Adrenal gland (tissue), 12 donors: ENCODE data around the gene GEMIN2. TPM values are rescaled to one million over a fixed set of nuclear protein-coding genes. Genes with fewer than 3 reads are reported as not detected.
"Not testable (repeated sequence)": the region's sequence is repeated elsewhere in the genome, so short reads cannot be mapped to it uniquely, and the experiment has no call there.

Experiments used
- DNase-seq, 7 donors: peaks; one replicate each; pipeline ENCODE4 v3.0.0-alpha.2; 2019 to 2020
- H3K27ac ChIP-seq, 5 donors: fragments of 200-600 bp; sonication (generic) in 4 of 5; 1 replicate in 3 of 5; 2 replicates in 2 of 5; pipeline versions ENCODE4 v1.5.1 to v1.8.0; 2016 to 2020; ENCODE audit warnings: mild to moderate bottlenecking in 1 of 5
- H3K27me3 ChIP-seq: fragments of 200-600 bp; 2 replicates; pipeline ENCODE4 v1.8.0; 2021
- H3K36me3 ChIP-seq, 2 donors: fragments of 200-600 bp; replicated peaks in 1 of 2; 1 replicate in 1 of 2; 2 replicates in 1 of 2; pipeline versions ENCODE4 v1.5.1 to v1.8.0; 2018 to 2022
- H3K4me1 ChIP-seq, 2 donors: fragments of 200-600 bp; replicated peaks in 1 of 2; 1 replicate in 1 of 2; 2 replicates in 1 of 2; pipeline versions ENCODE4 v1.5.1 to v1.8.0; 2018 to 2021
- H3K4me3 ChIP-seq, 4 donors: fragments of 200-600 bp; sonication (generic) in 3 of 4; one replicate each; pipeline ENCODE4 v1.5.1; 2016 to 2018
- H3K9me3 ChIP-seq, 3 donors: fragments of 200-600 bp; sonication (generic) in 1 of 3; replicated peaks in 1 of 3; 1 replicate in 2 of 3; 2 replicates in 1 of 3; pipeline versions ENCODE4 v1.5.1 to v1.8.0; 2016 to 2021
- POLR2A ChIP-seq, 2 donors: fragments of 450-650 bp; IDR thresholded peaks; one replicate each; pipeline ENCODE4 v1.6.1; 2017; ENCODE audit warnings: antibody characterized with exemption in 2 of 2, mild to moderate bottlenecking in 2 of 2, moderate library complexity in 1 of 2
- whole genome bisulfite sequencing, 4 donors: extraction: QIAGEN DNeasy Blood & Tissue Kit in 2 of 4; methylation state at CpG; one replicate each; pipeline versions ENCODE4 v1.1.5 to v1.1.7; 2013 to 2017; 5-methylcytosine and 5-hydroxymethylcytosine counted together
- intact Hi-C, 2 donors: fragments of 100-400 bp; cut with DNase I; formaldehyde crosslinking; loops; one replicate each; pipeline versions ENCODE4 v1.14.1 to v1.15.0; 2022 to 2023
- polyA plus RNA-seq, 3 donors: library from polyadenylated mRNA; stranded (reverse); fragments of 200-250 nt in 2 of 3; fragments of 350-450 nt in 1 of 3; fragmentation: Illumina TruSeq in 1 of 3; extraction: RNeasy Lipid Tissue Mini Kit (QIAGEN cat#74804) in 1 of 3; gene quantifications; one replicate each; pipeline ENCODE4 v1.2.3, GENCODE V29; 2013 to 2014
- small RNA-seq, 2 donors: library from RNA; depleted of rRNA; stranded (forward); fragments of <200 nt; gene quantifications; one replicate each; pipeline ENCODE3, GENCODE V24; 2016
- total RNA-seq, 9 donors: library from RNA; depleted of rRNA in 4 of 9; stranded (reverse); fragments of >200 nt in 4 of 9; fragments of 120-200 nt in 1 of 9; fragmentation: NEBNext Ultra II Directional in 1 of 9; extraction: Animal tissue kit (Norgen Biotek cat#: 25700) in 1 of 9; gene quantifications; one replicate each; pipeline versions ENCODE4 v1.1.0 to v1.2.4, GENCODE V29; 2013 to 2023
- TF ChIP-seq, protein P1 (sequence below), 6 experiments: fragments of 450-650 bp in 4 of 6; fragments of 200-600 bp in 2 of 6; sonication (generic) in 1 of 6; IDR thresholded peaks; 1 replicate in 5 of 6; 2 replicates in 1 of 6; pipeline versions ENCODE4 v1.5.1 to v1.8.0; 2016 to 2021; ENCODE audit warnings: antibody characterized with exemption in 6 of 6, mild to moderate bottlenecking in 2 of 6, moderate library complexity in 1 of 6
- donor health status: healthy with polysubstance abuse.
- donor health status: Bipolar disorder and iron deficiency.
- donor health status: DM: yes; HTN: yes; CAD: no.
- donor health status: DM: no; HTN: no; CAD: no.
- donor health status: DM: no; HTN: no; CAD: no.
- donor health status: DM: yes; HTN: yes; CAD: no.

The GEMIN2 gene
- total and polyA plus RNA-seq, 12 donors: 1.1 to 21.2 (median 10.1) TPM

DNA sequence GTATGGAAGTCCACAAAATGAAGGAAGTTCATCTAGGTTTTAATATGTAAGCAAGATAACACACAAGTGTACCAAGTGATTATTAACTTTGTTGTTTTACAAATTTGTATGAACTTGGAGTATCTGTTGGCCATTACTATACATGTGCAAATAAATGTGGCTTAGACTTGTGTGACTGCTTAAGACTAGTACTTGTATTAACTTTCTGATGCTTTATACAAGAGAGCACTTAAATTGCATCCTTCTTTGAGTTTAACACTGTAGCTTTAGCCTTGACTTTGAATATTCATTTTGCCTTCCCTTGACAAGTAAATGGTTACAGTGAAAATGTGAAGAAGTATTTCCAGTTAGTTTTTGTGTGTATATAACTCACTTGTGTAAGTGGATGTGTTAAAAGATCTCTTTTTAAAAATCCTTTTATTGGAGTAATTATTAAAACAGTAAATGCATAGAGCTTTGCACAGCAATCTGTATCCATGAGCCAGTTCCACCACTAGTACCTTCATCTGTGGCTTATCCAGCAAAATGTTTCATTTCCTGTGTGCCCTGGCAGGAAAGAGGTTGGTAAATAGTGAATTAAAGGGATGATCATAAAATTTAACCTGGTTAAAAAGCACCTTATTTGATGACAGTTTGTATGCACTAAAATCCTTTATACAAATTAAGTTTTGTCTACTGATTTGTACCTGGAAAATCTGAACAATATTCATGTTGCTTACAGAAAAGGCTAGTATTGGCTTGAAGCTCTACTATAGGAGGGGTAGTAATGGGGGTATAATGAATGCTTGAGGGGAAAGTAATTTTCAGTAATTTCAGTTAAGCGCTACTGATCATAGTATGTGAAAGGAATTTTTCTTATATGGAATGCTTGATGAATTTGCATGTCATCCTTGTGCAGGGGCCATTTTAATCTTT, 68.9 kb downstream of the GEMIN2 start:
- Histone ChIP-seq H3K4me1 (no peaks in the 10 kb centered on the region), H3K36me3 (peaks cover 0 to 59% of the 10 kb centered on the region in 2 donors), H3K27ac (no peak overlapping the region), H3K9me3 (no peaks in the 10 kb centered on the region), H3K4me3 (no peak overlapping the region), H3K27me3 (no peaks in the 10 kb centered on the region)
- TF ChIP-seq, protein P1, sequence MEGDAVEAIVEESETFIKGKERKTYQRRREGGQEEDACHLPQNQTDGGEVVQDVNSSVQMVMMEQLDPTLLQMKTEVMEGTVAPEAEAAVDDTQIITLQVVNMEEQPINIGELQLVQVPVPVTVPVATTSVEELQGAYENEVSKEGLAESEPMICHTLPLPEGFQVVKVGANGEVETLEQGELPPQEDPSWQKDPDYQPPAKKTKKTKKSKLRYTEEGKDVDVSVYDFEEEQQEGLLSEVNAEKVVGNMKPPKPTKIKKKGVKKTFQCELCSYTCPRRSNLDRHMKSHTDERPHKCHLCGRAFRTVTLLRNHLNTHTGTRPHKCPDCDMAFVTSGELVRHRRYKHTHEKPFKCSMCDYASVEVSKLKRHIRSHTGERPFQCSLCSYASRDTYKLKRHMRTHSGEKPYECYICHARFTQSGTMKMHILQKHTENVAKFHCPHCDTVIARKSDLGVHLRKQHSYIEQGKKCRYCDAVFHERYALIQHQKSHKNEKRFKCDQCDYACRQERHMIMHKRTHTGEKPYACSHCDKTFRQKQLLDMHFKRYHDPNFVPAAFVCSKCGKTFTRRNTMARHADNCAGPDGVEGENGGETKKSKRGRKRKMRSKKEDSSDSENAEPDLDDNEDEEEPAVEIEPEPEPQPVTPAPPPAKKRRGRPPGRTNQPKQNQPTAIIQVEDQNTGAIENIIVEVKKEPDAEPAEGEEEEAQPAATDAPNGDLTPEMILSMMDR (IDR thresholded peaks at IDR 0.05): no peak
- TF ChIP-seq POLR2A (IDR thresholded peaks at IDR 0.05): no peak
- WGBS, 4 donors: 93 to 100% (median 96%) methylated on average over 1 of the region's 1 CpG
- intact Hi-C loops: loop anchor here in 1 of 2 donors (10.0 kb wide), 1 partner anchor 82 kb away; no protein-coding TSS in a partner anchor
- DNase-seq: no peak

- WGBS, 4 donors: 90 to 95% (median 94%) methylated on average over 5 of the region's 5 CpGs
- H3K9me3 ChIP-seq, H3K4me3 ChIP-seq, H3K27ac ChIP-seq, DNase-seq, H3K27me3 ChIP-seq, H3K4me1 ChIP-seq: not testable (repeated sequence)
- intact Hi-C loops: loop anchor here in 1 of 2 donors (10.0 kb wide), 1 partner anchor 81 kb away; no protein-coding TSS in a partner anchor
- H3K36me3 ChIP-seq: peaks cover 0 to 52% of the 10 kb centered on the region in 2 donors
Observed at GRCh38 chr14:39183685-39184003, 69.5 kb downstream of the GEMIN2 start.

DNA sequence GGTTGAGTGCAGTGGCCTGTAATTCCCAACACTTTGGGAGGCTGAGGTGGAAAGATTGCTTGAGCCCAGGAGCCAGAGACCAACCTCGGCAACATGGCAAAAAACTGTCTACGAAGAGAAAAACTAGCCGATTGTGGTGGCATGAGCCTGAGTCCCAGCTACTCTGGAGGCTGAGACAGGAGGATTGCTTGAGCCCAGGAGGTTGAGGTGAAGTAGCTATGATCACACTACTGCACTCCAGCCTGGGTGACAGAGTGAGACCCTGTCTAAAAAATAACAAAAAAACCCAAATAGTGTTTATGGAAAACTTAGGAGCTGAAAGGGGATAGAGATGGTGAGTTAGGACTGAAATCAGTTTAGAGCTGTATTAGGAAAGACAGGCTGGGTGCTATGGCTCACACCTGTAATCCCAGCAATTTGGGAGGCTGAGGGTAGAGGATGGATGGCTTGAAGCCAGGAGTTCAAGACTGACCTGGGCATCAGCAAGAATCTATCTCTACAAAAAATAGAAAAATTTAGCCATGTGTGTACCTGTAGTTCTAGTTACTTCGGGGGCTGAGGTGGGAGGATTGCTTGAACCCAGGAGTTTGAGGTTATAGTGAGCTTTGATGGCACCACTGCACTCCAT, 70.6 kb downstream of the GEMIN2 start:
- Histone ChIP-seq H3K4me1 (no peaks in the 10 kb centered on the region), H3K27me3 (no peaks in the 10 kb centered on the region), H3K4me3 (no peak overlapping the region), H3K9me3 (no peaks in the 10 kb centered on the region), H3K36me3 (peaks cover 0 to 41% of the 10 kb centered on the region in 2 donors), H3K27ac (no peak overlapping the region)
- intact Hi-C loops: loop anchor here in 1 of 2 donors (10.0 kb wide), 1 partner anchor 80 kb away; no protein-coding TSS in a partner anchor
- no peak for TF ChIP-seq POLR2A (IDR thresholded peaks at IDR 0.05)
- TF ChIP-seq, protein P1 (IDR thresholded peaks at IDR 0.05): no peak
- no peak for DNase-seq
- WGBS, 4 donors: 93 to 98% (median 95%) methylated on average over 4 of the region's 4 CpGs

DNA sequence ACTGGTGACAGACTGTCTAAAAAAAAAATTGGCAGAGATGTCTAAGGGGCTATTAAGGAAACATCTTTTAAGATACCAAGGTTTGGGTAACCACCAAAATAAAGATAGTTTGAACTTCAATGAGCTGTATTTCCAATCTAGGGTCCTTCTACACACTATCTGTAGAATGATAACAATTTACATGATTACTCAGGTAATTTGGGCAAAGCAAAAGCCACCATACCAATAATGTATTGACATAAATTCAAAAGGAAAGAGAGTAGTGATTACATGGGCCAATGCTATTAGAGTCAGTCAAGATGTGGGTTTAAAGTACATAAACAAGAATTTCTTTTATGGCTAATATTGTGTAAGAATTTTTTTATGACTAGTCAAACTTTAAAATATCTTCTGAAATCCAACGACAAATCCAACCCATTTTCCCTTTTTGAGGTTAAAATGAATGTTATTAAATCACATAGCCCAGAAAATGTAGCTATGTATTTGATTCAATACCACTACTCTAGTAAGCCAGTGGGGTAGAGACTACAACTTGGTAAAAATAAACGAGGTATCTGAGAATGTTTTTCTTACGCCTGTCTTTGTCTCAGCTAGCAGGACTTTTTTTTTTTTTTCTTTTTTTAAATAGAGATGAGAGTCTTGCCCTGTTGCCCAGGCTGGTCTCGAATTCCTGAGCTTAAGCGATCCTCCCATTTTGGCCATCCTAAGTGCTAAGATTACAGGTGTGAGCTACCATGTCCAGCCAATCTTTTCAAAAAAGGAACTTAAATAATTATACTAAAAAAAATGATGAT, 71.3 kb downstream of the GEMIN2 start:
- Histone ChIP-seq H3K4me3 (no peak overlapping the region), H3K9me3 (no peaks in the 10 kb centered on the region), H3K4me1 (no peaks in the 10 kb centered on the region), H3K27ac (no peak overlapping the region), H3K27me3 (no peaks in the 10 kb centered on the region), H3K36me3 (peaks cover 0 to 34% of the 10 kb centered on the region in 2 donors)
- WGBS, 4 donors: 94 to 98% (median 97%) methylated on average over 5 of the region's 5 CpGs
- intact Hi-C loops: loop anchor here in 1 of 2 donors (10.0 kb wide), 1 partner anchor 79 kb away; no protein-coding TSS in a partner anchor
- DNase-seq: no peak
- no peak for TF ChIP-seq POLR2A (IDR thresholded peaks at IDR 0.05)
- TF ChIP-seq, protein P1 (IDR thresholded peaks at IDR 0.05): no peak

Small RNAs within 50 kb of the gene (small RNA-seq; reads per million reads assigned to genes)
- gene AL109628.1: 0 reads per million in 2 donors

Other genes starting within 250 kb of the GEMIN2 start
- 100 to 1,000 TPM in 4 of 9 donors, 10 to 100 TPM in 5; 72.0 to 201 (median 98.5) TPM for gene SEC23A, start 11.1 kb upstream of the GEMIN2 start, total RNA-seq
- 10 to 100 TPM; 10.9 to 86.2 (median 15.5) TPM for gene SEC23A, start 11.1 kb upstream of the GEMIN2 start, polyA plus RNA-seq
- gene TRAPPC6B, start 56.0 kb downstream of the GEMIN2 start, total RNA-seq: 10 to 100 TPM; 19.7 to 46.6 (median 32.4) TPM
- gene TRAPPC6B, start 56.0 kb downstream of the GEMIN2 start, polyA plus RNA-seq: 10 to 100 TPM; 11.1 to 42.2 (median 13.4) TPM
- 10 to 100 TPM; 11.3 to 48.4 (median 38.6) TPM for gene PNN, start 60.9 kb downstream of the GEMIN2 start, total RNA-seq
- gene PNN, start 60.9 kb downstream of the GEMIN2 start, polyA plus RNA-seq: 10 to 100 TPM; 44.2 to 86.0 (median 81.6) TPM
- gene MIA2, start 119.6 kb downstream of the GEMIN2 start, total RNA-seq: 10 to 100 TPM; 24.8 to 62.0 (median 42.9) TPM
- 10 to 100 TPM; 25.0 to 60.0 (median 39.2) TPM for gene MIA2, start 119.6 kb downstream of the GEMIN2 start, polyA plus RNA-seq